Tibial artery (tissue), 4 donors: ENCODE measurements around the gene MTMR3.
"Not testable (repeated sequence)": the region's sequence is repeated elsewhere in the genome, so short reads cannot be mapped to it uniquely, and the experiment has no call there.

Experiments used
- DNase-seq, 2 donors: peaks; one replicate each; pipeline ENCODE4 v3.0.0-alpha.2; 2019
- H3K27ac ChIP-seq, 2 donors: fragments of 200-600 bp; sonication (generic) in 1 of 2; 1 replicate in 1 of 2; 2 replicates in 1 of 2; pipeline ENCODE4 v1.5.1; 2018 to 2019; ENCODE audit warnings: mild to moderate bottlenecking in 1 of 2
- H3K27me3 ChIP-seq, 2 donors: fragments of 200-600 bp; sonication (generic) in 1 of 2; one replicate each; pipeline versions ENCODE4 v1.5.1 to v1.6.0; 2016 to 2019
- H3K36me3 ChIP-seq, 3 donors: fragments of 200-600 bp; sonication (generic) in 2 of 3; one replicate each; pipeline ENCODE4 v1.5.1; 2016 to 2019; ENCODE audit warnings: mild to moderate bottlenecking in 2 of 3
- H3K4me1 ChIP-seq, 4 donors: fragments of 200-600 bp; sonication (generic) in 2 of 4; 1 replicate in 3 of 4; 2 replicates in 1 of 4; pipeline ENCODE4 v1.5.1; 2016 to 2019
- H3K4me3 ChIP-seq, 2 donors: fragments of 200-600 bp; sonication (generic) in 1 of 2; 1 replicate in 1 of 2; 2 replicates in 1 of 2; pipeline ENCODE4 v1.5.1; 2018 to 2019; ENCODE audit warnings: mild to moderate bottlenecking in 2 of 2
- H3K9me3 ChIP-seq, 3 donors: fragments of 200-600 bp; sonication (generic) in 1 of 3; one replicate each; pipeline ENCODE4 v1.5.1; 2016 to 2019
- intact Hi-C: fragments of 100-400 bp; cut with DNase I; formaldehyde crosslinking; loops from one replicate; pipeline ENCODE4 v1.15.0; 2023; ENCODE audit warnings: low total_unique reads
- TF ChIP-seq, protein P1 (sequence below), 2 experiments: fragments of 200-600 bp in 1 of 2; fragments of 450-650 bp in 1 of 2; IDR thresholded peaks; one replicate each; pipeline ENCODE4 v1.5.1; 2017 to 2019; ENCODE audit warnings: antibody characterized with exemption in 2 of 2, mild to moderate bottlenecking in 1 of 2, moderate library complexity in 1 of 2

The MTMR3 gene

DNA sequence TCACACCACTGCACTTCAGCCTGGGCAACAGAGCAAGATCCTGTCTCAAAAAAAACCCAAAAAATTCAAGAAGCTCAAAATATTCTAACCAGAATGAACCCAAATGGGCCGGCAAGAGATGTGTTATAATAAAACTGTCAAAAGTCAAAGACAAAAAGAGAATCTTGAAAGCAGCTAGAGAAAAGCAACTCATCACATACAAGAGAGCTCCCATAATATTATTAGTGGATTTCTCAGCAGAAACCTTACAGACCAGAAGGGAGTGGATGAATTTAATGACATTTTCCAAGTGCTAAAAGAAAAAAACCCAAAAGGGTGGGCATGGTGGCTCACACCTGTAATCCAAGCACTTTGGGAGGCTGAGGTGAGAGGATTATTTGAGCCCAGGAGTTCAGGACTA is 174.4 kb downstream of the MTMR3 start:
- TF ChIP-seq, protein P1, sequence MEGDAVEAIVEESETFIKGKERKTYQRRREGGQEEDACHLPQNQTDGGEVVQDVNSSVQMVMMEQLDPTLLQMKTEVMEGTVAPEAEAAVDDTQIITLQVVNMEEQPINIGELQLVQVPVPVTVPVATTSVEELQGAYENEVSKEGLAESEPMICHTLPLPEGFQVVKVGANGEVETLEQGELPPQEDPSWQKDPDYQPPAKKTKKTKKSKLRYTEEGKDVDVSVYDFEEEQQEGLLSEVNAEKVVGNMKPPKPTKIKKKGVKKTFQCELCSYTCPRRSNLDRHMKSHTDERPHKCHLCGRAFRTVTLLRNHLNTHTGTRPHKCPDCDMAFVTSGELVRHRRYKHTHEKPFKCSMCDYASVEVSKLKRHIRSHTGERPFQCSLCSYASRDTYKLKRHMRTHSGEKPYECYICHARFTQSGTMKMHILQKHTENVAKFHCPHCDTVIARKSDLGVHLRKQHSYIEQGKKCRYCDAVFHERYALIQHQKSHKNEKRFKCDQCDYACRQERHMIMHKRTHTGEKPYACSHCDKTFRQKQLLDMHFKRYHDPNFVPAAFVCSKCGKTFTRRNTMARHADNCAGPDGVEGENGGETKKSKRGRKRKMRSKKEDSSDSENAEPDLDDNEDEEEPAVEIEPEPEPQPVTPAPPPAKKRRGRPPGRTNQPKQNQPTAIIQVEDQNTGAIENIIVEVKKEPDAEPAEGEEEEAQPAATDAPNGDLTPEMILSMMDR (IDR thresholded peaks at IDR 0.05), result no peak
- Histone ChIP-seq H3K27me3 (no peaks in the 10 kb centered on the region), H3K36me3 (no peaks in the 10 kb centered on the region), H3K4me1 (no peaks in the 10 kb centered on the region), H3K9me3 (peaks cover 0 to 5% (median 0%) of the 10 kb centered on the region in 3 donors), H3K4me3 (no peak overlapping the region), H3K27ac (no peak overlapping the region)
- DNase-seq, result no peak
- intact Hi-C loops, result no loop called here

DNA sequence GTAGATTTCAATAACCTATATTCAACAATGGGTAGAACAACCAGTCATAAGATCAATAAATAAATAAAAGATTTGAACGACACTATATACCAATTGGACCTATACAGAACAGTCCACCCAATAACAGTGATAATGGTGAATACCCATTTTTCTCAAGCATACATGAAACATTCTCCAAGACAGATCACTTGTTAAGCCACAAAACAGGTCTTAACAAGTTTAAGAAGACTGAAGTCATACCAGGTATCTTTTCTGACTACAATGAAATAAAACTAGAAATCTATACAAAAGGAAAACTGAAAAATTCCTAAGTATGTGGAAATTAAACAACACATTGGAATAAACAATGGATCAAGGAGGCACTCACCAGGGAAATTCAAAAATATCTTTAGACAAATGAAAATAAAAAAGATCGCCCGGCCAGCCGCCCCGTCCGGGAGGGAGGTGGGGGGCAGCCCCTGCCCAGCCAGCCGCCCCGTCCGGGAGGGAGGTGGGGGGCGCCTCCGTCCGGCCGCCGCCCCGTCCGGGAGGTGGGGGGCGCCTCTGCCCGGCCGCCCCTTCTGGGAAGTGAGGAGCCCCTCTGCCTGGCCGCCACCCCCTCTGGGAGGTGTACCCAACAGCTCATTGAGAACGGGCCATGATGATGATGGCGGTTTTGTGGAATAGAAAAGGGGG is 176.5 kb downstream of the MTMR3 start:
- peaks cover 2 to 22% (median 13%) of the 10 kb centered on the region in 3 donors for H3K9me3 ChIP-seq
- H3K4me1 ChIP-seq, H3K27ac ChIP-seq, H3K4me3 ChIP-seq, DNase-seq, intact Hi-C loops, H3K27me3 ChIP-seq, H3K36me3 ChIP-seq: not testable (repeated sequence)

DNA sequence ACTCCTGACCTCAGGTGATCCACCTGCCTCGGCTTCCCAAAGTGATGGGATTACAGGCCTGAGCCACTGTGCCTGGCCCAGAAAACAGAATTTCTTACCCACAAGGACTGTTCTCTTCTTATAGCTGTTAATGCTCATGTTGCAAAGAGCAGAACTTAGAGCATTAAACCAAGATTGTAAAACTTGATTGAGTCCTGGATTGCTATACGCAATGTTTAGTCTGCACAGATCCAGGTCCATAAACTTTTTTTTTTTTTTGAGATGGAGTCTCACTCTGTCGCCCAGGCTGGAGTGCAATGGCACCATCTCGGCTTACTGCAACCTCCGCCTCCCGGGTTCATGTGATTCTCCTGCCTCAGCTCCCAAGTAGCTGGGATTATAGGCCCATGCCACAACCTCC is 178.1 kb downstream of the MTMR3 start:
- intact Hi-C loops, H3K4me3 ChIP-seq, DNase-seq, H3K27me3 ChIP-seq, H3K36me3 ChIP-seq, H3K27ac ChIP-seq, H3K4me1 ChIP-seq: not testable (repeated sequence)
- peaks cover 3 to 35% (median 25%) of the 10 kb centered on the region in 3 donors for H3K9me3 ChIP-seq

DNA sequence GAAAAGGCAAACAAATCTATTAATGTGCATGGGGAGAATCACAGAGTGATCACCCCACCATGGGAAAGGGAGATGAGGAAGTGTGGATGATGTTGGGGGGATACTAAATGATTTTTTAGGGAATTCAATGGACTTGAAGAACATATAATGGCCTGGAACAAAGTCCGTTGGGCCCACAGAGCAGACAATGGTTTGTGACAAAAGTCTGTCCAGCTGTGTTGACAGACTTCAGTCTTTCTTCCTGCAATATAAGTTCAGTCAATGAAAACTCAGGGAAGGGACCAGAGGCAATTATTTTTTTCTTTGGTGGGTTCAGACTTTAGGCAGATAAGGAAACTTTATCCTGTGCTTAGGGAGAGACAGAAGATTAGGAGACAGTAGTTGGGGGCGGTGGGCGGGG is 179.3 kb downstream of the MTMR3 start:
- Histone ChIP-seq H3K27ac (no peak overlapping the region), H3K27me3 (no peaks in the 10 kb centered on the region), H3K4me3 (no peak overlapping the region), H3K36me3 (no peaks in the 10 kb centered on the region), H3K9me3 (peaks cover 3 to 30% (median 25%) of the 10 kb centered on the region in 3 donors), H3K4me1 (no peaks in the 10 kb centered on the region)
- DNase-seq, result no peak
- TF ChIP-seq, protein P1 (IDR thresholded peaks at IDR 0.05), result no peak
- intact Hi-C loops, result no loop called here

DNA sequence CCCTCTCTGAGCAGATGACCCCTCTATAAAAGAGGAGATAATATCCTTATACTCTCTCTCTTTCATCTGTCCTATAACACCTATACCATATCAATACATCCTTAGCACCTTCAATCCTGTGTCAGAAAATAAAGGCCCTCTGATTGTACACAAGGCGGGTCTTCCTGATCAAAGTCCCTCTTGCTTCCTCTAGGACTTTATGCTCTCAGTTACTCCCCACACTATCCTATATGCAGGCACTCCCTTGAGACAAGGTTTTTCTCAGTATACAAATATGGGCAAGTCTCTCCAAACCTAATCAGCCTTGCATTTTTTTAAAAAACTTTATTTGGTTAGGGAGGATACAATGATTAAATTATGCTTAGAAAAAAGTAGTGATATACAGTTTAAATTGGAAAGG is 180.0 kb downstream of the MTMR3 start:
- Histone ChIP-seq H3K27me3 (no peaks in the 10 kb centered on the region), H3K27ac (no peak overlapping the region)
- intact Hi-C loops, result no loop called here

DNA sequence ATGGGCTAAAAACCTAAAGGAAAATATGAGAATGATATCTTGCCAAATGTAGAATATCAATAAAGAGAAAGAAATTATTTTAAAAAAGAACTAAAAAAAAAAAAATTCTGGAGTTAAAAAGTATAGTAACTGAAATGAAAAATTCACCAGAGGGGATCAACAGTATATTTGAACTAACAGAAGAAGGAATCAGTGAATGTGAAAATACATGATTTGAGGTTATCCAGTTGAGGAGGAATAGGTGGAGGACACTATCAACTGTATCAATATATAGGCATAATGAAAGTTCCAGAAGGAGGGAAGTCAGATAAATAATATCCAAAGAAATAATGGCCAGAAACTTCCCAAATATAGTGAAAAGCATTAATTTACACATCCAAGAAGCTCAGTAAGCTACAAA is 181.2 kb downstream of the MTMR3 start:
- H3K9me3 ChIP-seq, result peaks cover 3 to 30% (median 25%) of the 10 kb centered on the region in 3 donors
- TF ChIP-seq, protein P1 (IDR thresholded peaks at IDR 0.05), result no peak
- DNase-seq, result no peak
- intact Hi-C loops, result no loop called here
- H3K4me1 ChIP-seq, result no peaks in the 10 kb centered on the region
- H3K27ac ChIP-seq, result no peak overlapping the region
- H3K27me3 ChIP-seq, result no peaks in the 10 kb centered on the region
- H3K4me3 ChIP-seq, result no peak overlapping the region
- no peaks in the 10 kb centered on the region for H3K36me3 ChIP-seq

More for the DNA sequence above, 180.0 kb downstream of the MTMR3 start:
- H3K4me3 ChIP-seq, result no peak overlapping the region
- H3K9me3 ChIP-seq, result peaks cover 3 to 30% (median 25%) of the 10 kb centered on the region in 3 donors
- H3K36me3 ChIP-seq, result no peaks in the 10 kb centered on the region
- no peak for DNase-seq
- TF ChIP-seq, protein P1 (IDR thresholded peaks at IDR 0.05), result no peak
- no peaks in the 10 kb centered on the region for H3K4me1 ChIP-seq

DNA sequence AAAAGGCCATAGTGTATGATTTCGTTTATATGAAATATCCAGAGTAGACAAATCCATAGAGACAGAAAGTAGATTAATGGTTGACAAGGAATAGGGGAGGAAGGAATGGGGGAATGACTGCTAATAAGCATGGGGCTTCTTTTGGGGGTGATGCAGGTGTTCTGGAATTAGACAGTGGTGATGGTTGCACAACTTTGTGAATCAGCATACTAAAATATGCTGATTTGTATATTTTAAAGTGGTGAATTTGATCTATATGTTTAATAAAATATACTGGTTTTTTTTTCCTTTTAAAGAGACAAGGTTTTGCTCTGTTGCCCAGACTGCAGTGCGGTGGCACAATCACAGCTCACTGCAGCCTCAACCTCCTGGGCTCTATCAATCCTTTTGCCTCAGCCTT is 190.8 kb downstream of the MTMR3 start:
- no peak overlapping the region for H3K27ac ChIP-seq
- H3K27me3 ChIP-seq, result peaks cover 0 to 10% of the 10 kb centered on the region in 2 donors
- intact Hi-C loops, result no loop called here
- no peak overlapping the region for H3K4me3 ChIP-seq
- no peak for DNase-seq
- H3K36me3 ChIP-seq, result no peaks in the 10 kb centered on the region
- H3K4me1 ChIP-seq, result no peaks in the 10 kb centered on the region
- TF ChIP-seq, protein P1 (IDR thresholded peaks at IDR 0.05), result no peak
- no peaks in the 10 kb centered on the region for H3K9me3 ChIP-seq
